GM12865 (cell line): ENCODE data around the gene CDK9.
A peak's percentile ranks its signal among the peaks of the same experiment; 100 is the strongest.

ENCODE experiments used
- DNase-seq: peaks from one replicate; pipeline ENCODE4 v3.0.0; 2010; ENCODE audit warnings: low read depth
- H3K4me3 ChIP-seq: 2 replicates; pipeline ENCODE4 v1.5.1; 2011; ENCODE audit warnings: mild to moderate bottlenecking, low read depth, low read length, control low read depth
- CTCF ChIP-seq: IDR thresholded peaks from 2 replicates; pipeline ENCODE4 v1.5.1; 2011; ENCODE audit warnings: low read length, control low read depth, low read depth, inconsistent platforms; ENCODE audit not compliant: insufficient read depth; ENCODE audit errors: missing control alignments

Gene CDK9

DNA sequence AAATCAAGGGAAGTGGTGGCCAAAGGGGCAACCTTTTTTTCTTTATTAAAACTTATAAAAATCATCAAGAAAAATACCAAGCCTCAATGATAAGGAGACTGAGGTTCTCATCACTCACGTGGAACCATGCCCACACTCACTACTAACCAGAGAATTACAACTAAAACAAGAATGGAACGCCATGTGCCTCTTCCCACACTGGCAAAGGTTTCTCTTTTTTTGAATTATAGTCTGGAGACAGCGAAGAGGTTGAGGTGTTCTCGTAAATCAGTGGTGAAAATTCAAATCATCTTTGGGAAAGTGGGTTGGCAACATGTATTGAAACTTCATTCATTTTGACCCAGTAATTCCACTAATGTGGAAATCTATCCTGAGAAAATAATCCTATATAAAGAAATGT lies 36.3 kb downstream of the CDK9 start:
- no peak for DNase-seq
- TF ChIP-seq CTCF = no peak
- H3K4me3 ChIP-seq = no peak overlapping the region

DNA sequence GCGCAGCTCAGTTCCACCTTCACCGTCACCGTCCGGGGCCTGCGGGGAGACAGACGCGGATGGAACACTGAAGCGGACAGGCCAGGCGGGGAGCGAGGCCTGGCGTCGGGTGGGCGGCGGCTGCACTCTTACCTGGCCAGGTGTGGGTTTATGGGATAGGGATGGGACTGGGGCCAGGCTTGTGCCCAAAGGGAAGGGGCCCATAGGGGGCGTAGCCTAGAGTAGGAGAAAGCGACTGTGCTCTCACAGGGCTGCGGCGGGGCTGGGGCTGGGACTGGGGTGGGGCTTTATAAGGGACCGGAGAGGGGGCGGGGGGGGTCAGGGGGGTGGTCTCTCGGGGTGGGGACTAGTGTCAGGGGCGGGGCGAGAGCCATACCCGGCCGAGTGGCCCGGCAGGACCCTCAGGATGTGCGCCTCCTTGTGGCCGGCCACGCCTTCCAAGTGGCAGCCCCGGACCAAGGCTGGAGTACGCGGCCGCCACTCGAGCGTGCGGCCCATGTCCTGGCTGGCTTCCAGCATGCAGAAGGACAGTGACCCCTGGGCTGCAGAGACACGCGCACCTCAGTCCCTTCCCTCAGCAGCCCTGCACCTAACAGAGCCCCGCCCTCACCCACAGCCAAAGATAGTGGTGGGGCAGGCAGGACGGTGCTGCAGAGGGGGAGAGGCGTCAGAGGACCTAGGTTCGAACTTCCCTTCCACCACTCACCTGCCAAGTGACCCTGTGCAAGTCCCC lies 39.7 kb downstream of the CDK9 start:
- no peak for DNase-seq
- H3K4me3 ChIP-seq = no peak overlapping the region
- TF ChIP-seq CTCF = peak; percentile 19

GRCh38 chr9:127826253-127826913 lies 40.5 kb downstream of the CDK9 start:
- TF ChIP-seq CTCF = no peak
- no peak overlapping the region for H3K4me3 ChIP-seq
- DNase-seq = no peak

- no peak overlapping the region for H3K4me3 ChIP-seq
- no peak for TF ChIP-seq CTCF
- DNase-seq = no peak
These were observed 42.6 kb downstream of the CDK9 start for GRCh38 chr9:127828262-127829031.

DNA sequence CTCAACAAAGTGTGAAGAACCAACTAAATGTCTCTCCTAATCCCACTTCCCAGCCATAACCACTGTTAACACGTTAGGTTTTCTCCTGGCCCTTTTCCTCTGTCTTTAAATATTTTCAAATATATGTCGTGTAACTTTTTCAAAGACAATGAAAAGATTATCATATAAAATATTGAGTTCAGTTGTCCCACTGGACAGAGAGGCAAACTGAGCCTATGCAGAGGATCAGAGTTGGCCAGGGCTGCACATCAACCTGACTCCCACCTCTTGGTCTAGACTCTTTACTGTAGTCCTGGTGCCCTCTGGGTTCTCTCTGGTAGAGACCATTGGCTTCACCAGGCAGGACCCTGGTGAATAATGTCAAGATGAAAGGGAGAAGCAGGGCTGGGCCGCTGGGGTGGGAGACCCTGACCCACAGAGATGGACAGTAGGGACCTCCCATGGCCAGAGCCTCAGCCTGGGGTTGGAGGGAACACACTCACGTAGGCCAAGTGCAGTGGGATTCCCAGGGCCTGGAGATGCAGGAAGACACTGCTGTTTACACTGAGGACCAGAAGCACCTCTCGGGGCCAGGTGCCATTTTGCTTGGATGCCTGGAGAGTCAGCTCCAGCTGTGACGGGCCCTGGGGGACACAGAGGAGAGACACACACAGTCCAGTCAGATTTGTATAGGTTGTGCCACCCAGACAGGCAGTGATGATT lies 43.5 kb downstream of the CDK9 start:
- H3K4me3 ChIP-seq = no peak overlapping the region
- no peak for TF ChIP-seq CTCF
- DNase-seq = no peak

DNA sequence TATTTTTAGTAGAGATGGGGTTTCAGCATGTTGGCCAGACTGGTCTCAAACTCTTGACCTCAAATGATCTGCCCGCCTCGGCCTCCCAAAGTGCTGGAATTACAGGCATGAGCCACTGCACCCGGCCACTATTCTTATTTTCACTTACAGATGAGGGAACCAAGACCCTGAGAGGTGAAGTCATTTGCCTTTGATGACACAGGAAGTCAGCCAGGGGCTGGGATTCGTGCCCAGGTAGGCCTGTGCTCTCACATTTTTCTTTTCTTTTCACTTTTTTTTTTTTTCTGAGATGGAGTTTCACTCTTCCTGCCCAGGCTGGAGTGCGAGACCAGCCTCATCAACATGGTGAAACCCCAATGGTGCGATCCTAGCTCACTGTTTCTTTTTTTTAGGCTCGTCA lies 46.4 kb downstream of the CDK9 start:
- no peak for DNase-seq
- TF ChIP-seq CTCF = no peak
- no peak overlapping the region for H3K4me3 ChIP-seq
